Measurements from ENCODE around the gene CSNK1E.

The CSNK1E gene

GRCh38 chr22:38327396-38327795 lies 10.2 kb upstream of the CSNK1E start:
- no peak for DNase-seq

- DNase-seq, result no peak
Measured at GRCh38 chr22:38325587-38325986, 8.4 kb upstream of the CSNK1E start.

GRCh38 chr22:38320605-38321402 lies 3.6 kb upstream of the CSNK1E start:
- no peak for DNase-seq

DNA sequence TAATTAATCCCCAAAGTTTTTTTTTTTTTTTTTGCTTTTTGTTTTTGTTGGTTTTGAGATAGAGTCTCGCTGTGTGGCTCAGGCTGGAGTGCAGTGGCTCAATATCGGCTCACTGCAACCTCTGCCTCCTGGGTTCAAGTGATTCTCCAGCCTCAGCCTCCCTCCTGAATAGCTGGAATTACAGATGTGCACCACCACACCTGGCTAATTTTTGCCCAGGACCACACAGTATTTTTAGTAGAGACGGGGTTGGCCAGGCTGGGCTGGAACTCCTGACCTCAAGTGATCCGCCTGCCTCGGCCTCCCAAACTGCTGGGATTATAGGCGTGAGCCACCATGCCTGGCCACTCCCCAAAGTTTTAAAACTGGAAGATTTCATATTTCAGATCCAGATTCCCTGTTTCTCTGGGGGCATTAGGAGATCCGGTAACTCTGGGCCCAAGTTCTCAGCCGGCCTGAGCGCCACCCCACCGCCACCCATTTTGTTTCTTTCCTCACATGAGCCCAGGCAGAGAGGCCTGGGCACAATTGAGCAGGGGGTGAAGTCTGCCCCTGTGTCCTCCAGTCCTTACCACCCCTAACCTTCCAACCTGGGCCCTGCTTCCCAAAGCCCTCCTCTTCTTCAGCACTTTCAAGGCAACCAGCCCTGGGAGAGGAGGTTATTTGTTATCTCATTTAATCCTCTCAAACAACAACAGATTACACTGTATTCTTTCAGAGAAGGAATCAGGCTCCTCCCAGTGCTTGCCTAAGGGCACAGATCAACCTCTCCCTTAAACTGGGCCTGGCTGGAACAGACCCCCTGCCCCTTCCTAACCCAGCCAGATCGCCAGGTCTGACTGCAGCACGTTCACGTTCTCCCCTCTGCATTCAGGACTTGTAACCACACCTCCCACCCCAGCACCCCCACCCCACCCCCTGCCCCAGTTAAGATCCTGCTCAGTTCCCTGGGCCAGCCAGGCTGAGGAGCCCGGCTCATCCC lies 1.9 kb upstream of the CSNK1E start:
- no peak for DNase-seq

DNA sequence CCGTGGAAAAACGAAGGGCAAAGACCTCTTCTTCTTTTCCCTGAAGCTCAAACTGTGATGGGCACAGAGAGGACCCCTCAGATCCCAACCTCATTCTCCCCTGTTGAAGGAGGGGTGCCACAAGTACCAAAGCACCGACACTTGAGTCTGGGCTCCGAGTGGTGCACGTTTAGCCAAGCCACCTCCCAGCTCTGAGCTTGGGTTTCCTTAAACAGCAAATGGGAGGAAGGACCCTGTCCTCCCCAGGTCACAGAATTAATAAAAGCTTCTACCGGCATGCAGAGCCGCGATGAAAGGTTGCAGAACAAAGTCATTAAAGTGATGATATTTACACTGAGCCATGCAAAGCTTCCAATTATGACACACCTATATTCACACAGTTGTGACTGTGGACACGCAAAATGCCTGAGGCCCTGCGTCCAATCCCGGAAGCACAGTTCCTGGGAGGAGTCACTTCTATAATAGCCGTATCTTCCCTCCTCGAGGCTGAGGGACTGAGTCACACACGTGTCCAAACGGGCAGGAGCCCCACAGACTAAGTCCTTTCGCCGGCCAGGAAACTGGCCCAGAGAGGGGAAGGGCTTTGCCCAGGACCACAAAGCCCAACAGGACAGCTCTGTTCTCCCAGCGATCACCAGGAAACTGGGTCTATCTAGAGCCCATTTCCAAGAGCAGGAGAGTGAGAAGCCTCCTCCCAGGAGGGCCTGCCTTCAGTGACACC lies 922 bp upstream of the CSNK1E start:
- peak; percentile 87 for DNase-seq

DNA sequence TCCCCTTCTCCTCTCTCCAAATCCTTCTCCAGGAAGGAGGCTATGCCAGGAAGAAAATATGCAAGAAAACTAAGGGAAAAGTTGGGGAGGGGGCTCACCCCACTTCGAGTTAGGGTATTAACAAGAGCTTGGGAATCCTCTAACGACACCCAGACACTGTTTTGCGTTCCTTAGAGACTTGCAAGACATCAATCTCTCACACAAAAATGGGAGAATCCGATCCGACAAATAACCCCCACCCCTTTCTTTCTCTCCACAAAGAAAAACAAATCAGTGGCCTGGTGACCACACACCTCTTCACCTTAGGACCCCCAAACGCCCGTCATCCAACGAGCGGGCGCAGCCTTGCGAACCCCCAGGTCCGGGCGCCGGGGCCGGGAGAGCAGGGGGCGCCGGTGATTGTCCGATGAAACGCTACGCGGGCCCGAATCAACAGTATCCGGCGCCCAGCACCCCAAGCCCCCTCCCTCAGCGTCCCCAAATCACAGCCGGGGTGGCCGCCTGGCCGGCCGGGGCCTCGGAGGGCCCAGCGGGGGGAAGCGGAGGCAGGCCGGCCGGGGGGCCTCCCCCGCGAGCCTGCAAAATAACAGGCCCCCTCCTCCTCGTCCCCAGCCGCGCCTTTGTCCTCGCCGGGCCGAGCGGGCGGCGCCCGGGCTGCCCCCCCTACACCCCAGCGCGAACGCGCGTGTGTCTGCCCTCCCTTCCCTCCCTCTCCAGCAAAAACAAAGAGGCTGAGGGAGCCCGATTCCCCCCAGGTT lies 690 bp downstream of the CSNK1E start:
- DNase-seq, result peak; percentile 46

GRCh38 chr22:38315823-38316363 lies 1.3 kb downstream of the CSNK1E start:
- DNase-seq, result peak; percentile 24

DNA sequence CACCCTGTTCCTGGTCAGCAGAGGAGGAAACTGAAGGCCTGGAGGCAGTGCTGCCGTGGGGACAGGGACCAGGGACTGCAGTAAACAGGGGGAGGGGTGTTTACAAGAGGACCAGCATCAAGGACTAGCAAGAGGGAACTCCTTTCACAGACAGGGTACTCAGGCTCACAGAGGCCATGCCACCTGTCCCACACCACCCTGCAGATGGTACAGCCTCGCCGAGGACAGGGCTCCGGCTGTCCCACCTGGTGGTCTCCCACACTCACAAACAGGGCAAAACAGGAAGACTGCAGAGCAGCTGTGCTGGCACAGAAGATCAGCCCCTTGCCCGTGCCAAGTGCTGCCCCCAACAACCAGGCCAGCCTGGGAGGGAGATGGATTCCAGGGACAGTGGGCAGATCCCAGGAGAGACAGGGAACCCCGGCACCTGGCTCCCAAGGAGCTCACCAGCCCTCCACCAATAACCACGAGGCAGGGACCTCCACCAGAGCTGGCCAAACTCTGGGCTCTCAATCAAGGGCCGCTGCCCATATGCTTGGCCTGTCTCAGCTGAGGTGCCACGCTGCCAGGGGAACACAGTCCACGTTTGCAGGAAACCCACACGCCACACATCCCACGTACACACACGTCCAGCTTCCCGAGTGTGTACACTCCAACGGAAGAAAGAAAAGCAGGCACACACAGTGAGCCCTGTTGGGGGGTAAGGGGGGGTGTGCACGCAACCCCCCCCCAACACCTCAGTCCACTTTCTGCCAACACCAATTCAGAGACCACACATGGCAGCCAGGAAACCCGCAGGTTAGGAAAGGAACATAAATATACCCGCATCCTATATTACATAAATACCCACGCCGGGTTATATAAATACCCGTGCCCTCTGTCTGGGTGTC lies 2.1 kb downstream of the CSNK1E start:
- DNase-seq, result no peak

DNA sequence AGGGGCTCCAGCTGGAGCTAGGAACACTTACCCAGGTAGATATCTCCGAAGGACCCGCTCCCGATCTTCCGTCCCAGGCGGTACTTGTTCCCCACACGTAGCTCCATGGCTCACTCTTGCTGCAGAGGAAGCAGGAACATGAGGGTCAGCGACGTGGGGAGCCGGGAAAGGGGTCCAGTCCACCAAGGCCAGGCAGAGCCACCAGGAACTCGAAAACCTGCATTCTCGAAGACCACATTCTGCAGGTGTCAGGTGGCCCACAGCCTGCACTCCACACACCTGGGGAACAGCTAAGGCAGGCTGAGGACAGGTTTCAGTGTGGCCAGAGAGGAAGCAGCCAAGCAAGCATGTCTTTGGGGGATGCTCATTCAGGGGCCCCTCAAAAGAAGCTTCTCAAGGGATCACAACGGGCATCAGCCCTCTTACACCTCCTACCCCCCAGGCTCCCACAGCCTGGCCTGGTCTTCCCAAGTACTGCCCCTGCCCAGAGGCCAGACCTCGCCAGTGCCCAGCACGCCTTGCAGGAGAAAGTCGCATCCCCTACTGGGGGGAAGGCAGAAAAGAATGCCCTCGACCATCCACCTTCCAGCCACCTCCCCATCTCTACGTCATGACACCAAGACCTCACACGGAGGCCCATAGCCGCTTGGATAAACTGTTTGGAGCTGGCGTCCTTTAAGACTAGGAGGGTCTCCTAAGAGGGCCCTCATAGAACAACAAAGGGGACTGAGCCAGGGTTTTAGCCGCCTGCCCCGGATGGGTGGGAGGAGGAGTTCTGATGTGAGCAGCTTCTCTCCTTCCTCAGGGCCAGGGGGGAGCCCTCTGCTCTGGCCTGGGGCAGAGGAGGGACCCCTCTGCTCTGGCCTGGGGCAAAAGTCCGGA lies 2.9 kb downstream of the CSNK1E start:
- DNase-seq, result no peak

DNA sequence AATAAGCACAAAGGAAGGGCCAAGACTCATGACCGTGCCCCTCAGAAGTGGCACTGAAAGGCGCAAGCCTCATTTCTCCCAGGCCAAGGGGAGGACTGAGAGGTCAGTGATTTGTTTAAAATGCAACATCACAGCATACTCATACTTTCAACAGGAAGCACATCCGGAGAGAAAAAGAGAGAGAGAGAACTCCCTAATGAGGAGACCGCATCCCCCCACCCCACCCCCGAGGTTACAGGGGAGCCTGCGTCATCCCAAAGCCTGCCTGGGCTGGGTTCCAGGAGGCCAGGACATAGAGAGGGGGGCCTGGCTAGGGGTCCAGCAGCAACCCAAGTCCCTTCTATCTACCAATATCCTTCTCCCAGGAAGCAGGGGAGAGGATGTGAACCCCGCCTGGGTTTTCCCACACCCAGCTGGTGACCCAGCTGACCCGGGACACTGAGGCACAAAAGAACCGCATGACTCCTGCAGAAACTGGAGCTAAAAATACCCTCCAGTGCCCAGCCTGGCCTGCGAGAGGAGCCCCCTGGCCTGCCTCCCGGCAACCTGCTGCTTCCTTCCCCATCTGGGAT lies 3.8 kb downstream of the CSNK1E start:
- no peak for DNase-seq

DNA sequence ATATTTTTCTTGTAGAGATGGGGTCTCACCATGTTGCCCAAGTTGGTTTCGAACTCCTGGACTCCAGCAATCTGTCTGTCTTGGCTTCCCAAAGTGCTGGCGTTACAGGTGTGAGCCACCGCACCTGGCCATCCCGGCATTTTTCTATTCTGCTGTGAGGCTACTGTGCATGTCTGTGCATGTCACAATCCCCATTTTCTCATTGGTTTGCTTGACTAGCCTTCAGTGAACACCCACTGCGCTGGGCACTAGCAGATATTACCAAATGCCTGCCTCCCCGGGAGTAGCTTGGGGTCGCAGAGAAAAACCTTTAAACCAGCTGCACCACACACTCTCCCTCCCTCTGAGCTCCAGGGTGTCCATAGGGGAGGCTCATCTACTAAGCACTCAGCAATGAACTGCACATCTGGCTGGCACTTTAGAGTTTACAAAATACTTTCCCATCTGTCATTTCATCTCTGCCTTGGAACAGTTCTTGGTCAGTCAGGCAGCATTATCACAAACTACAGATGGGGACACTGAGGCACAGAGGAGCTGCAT lies 4.9 kb downstream of the CSNK1E start:
- DNase-seq, result no peak

GRCh38 chr22:38311323-38311620 lies 6.0 kb downstream of the CSNK1E start:
- DNase-seq, result no peak

DNA sequence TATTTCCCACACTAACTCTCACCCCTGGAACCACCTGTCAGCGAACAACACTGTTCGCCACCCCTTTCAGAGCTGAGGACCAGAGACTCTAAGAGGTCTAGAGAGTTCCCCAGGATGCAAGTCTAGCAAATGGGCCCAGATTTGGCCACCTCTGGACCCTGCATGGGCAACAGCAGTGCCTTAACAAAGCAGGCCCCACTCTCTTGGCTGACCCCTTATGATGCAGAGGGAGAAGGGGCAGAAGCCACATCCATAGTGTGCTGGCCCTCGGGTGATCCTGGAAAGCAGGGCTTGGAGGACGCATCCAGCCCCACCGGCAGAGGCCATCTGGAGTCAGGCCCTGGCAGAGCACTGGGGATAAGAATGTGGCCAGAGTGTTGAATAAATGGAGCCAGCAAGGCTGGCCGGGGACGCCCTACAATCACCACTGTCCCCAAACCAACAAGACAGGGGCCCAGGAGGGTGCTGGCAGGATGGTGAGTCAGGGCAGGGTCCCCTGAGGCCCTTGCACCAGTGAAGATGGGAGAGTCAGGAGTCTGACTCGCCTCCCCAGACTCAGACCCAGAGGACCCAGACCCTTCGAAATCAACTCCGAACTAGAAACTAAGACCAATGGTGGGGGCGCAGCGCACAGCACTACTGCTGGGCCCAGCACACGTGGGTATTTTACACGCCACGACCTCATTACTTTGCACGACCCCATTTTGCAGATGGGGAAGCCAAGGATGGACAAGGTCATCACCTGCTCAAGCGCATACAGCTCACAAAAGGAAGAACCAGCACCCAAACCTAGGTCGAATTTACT lies 6.5 kb downstream of the CSNK1E start:
- no peak for DNase-seq

- DNase-seq, result no peak
Measured at GRCh38 chr22:38309614-38310517, 7.4 kb downstream of the CSNK1E start.

DNA sequence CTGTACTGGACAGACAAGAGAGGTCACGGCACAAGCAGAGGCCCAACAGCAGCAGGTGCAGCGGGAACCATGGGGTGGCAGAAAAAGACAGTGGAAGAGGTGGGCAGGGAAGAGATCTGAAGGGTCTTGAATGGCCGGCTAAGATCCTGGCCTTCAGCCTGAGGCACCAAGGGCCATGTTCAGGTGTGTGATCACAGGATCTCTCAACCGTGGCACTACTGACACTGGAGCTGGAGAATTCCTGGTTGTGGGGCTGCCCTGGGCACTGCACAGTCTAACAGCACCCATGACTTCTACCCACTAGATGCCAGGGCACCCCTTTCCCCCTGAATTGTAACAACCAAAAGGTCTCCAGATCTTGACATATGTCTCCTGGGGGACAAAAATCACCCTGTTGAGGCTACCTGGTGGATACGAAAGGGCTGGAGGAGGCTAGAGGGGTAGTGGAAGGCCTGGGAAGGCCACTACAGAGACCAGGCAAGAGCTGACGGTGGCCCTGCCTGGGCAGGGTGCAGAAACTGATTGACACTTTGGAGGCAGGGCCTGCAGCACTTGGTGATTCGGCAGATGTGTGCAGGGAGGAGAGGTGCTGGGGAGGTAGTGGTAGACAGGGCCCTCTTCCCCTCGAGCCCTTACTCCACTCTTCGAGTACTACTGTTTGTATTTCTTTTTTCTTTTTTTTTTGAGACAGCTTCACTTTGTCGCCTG lies 8.3 kb downstream of the CSNK1E start:
- no peak for DNase-seq

DNA sequence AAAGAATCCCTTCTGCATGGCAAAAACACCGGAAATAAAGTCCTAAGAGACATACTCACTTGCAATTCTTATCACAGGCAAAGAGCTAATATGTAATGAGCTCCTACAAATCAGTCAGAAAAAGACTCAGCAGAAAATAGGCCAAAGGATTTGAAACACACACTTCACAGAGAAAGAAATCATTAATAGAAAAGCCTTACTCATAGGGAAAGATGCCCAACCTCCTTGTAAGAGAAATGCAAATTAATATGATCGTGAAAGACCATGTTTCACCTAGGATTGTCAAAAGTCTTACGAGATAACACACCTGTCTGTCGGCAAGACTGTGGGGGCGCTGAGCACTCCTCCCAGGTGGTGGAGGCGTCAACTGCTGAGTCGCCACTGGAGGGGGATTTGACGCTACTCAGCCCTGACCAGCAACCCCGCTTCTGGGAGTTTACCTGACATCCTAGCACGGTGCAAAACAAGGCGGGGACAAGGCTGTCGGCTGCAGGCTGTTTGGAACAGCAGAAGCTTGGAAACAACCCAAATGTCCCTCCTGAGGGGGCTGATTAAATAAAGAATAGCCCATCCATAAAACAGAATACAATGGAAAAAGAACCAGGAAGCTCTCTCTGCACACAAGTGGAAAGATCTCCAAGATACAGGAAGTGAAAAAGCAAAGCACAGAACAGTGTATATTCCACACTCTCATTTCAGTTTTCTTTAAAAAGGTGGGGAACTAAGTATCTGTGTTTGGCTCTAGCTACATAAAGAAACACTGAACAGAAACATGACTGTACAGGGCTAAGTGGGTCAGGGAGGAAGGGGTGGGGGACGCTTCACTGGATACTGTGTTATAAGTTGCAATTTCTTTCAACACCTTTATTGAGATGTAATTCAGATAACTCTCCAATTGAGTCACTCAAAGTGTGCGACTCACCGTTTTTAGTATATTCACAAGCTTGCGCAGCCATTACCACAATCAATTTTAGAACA lies 11.5 kb downstream of the CSNK1E start:
- DNase-seq, result no peak
